ENCODE measurements around the gene PCNX3.
"Not testable (repeated sequence)": the region's sequence is repeated elsewhere in the genome, so short reads cannot be mapped to it uniquely, and the experiment has no call there.

Gene PCNX3

GRCh38 chr11:65629579-65629978 lies 14.0 kb downstream of the PCNX3 start:
- no peaks in the 10 kb centered on the region for H3K4me1 ChIP-seq (ENCODE audit: insufficient read depth, low read length)
- H3K9me3 ChIP-seq (ENCODE audit: control insufficient read depth, insufficient read depth, low read length), result no peaks in the 10 kb centered on the region
- H3K36me3 ChIP-seq (ENCODE audit: insufficient read depth, low read length), result peaks cover 23% of the 10 kb centered on the region
- no peak overlapping the region for H3K9ac ChIP-seq (ENCODE audit: low read depth, low read length)

GRCh38 chr11:65630215-65630614 lies 14.6 kb downstream of the PCNX3 start:
- Histone ChIP-seq H3K9me3 (ENCODE audit: control insufficient read depth, insufficient read depth, low read length) (no peaks in the 10 kb centered on the region), H3K9ac (ENCODE audit: low read depth, low read length) (no peak overlapping the region), H3K4me1 (ENCODE audit: insufficient read depth, low read length) (no peaks in the 10 kb centered on the region), H3K36me3 (ENCODE audit: insufficient read depth, low read length) (peaks cover 29% of the 10 kb centered on the region)

- Histone ChIP-seq H3K4me1 (ENCODE audit: insufficient read depth, low read length) (peaks cover 9% of the 10 kb centered on the region; the same call in 1 of the 2 replicates), H3K9me3 (ENCODE audit: control insufficient read depth, insufficient read depth, low read length) (no peaks in the 10 kb centered on the region), H3K9ac (ENCODE audit: low read depth, low read length) (no peak overlapping the region), H3K36me3 (ENCODE audit: insufficient read depth, low read length) (peaks cover 18% of the 10 kb centered on the region; the same call in 1 of the 2 replicates)
Measured at GRCh38 chr11:65633390-65634108, 18.0 kb downstream of the PCNX3 start.

- Histone ChIP-seq H3K4me1 (ENCODE audit: insufficient read depth, low read length) (peaks cover 12% of the 10 kb centered on the region), H3K9ac (ENCODE audit: low read depth, low read length) (no peak overlapping the region), H3K9me3 (ENCODE audit: control insufficient read depth, insufficient read depth, low read length) (no peaks in the 10 kb centered on the region), H3K36me3 (ENCODE audit: insufficient read depth, low read length) (peaks cover 18% of the 10 kb centered on the region; the same call in 1 of the 2 replicates)
Measured at GRCh38 chr11:65634109-65634436, 18.5 kb downstream of the PCNX3 start.

- peaks cover 15% of the 10 kb centered on the region; the same call in 1 of the 2 replicates for H3K36me3 ChIP-seq (ENCODE audit: insufficient read depth, low read length)
- H3K9me3 ChIP-seq (ENCODE audit: control insufficient read depth, insufficient read depth, low read length), result no peaks in the 10 kb centered on the region
- H3K4me1 ChIP-seq (ENCODE audit: insufficient read depth, low read length), result peaks cover 12% of the 10 kb centered on the region
- H3K9ac ChIP-seq (ENCODE audit: low read depth, low read length), result no peak overlapping the region
Measured at GRCh38 chr11:65634440-65634839, 18.9 kb downstream of the PCNX3 start.

GRCh38 chr11:65634905-65635731 lies 19.5 kb downstream of the PCNX3 start:
- Histone ChIP-seq H3K4me1 (ENCODE audit: insufficient read depth, low read length) (peaks cover 12% of the 10 kb centered on the region), H3K36me3 (ENCODE audit: insufficient read depth, low read length) (peaks cover 14% of the 10 kb centered on the region; the same call in 1 of the 2 replicates), H3K9ac (ENCODE audit: low read depth, low read length) (no peak overlapping the region), H3K9me3 (ENCODE audit: control insufficient read depth, insufficient read depth, low read length) (no peaks in the 10 kb centered on the region)

- Histone ChIP-seq H3K36me3 (ENCODE audit: insufficient read depth, low read length) (peaks cover 14% of the 10 kb centered on the region; the same call in 1 of the 2 replicates), H3K9ac (ENCODE audit: low read depth, low read length) (no peak overlapping the region), H3K9me3 (ENCODE audit: control insufficient read depth, insufficient read depth, low read length) (no peaks in the 10 kb centered on the region), H3K4me1 (ENCODE audit: insufficient read depth, low read length) (peaks cover 12% of the 10 kb centered on the region)
Measured at GRCh38 chr11:65636108-65637031, 20.8 kb downstream of the PCNX3 start.

GRCh38 chr11:65637032-65637557 lies 21.5 kb downstream of the PCNX3 start:
- Histone ChIP-seq H3K36me3 (ENCODE audit: insufficient read depth, low read length) (peaks cover 14% of the 10 kb centered on the region; the same call in 1 of the 2 replicates), H3K9ac (ENCODE audit: low read depth, low read length) (peak overlapping the region; percentile 84), H3K9me3 (ENCODE audit: control insufficient read depth, insufficient read depth, low read length) (no peaks in the 10 kb centered on the region), H3K4me1 (ENCODE audit: insufficient read depth, low read length) (peaks cover 12% of the 10 kb centered on the region)

GRCh38 chr11:65637794-65638419 lies 22.3 kb downstream of the PCNX3 start, which contains the start of gene SIPA1:
Gene SIPA1, plus strand, starts transcription at chr11:65638101. Its CDS starts 2,821 bp downstream, at chr11:65640922.
- Histone ChIP-seq H3K9me3 (ENCODE audit: control insufficient read depth, insufficient read depth, low read length) (no peaks in the 10 kb centered on the region), H3K4me1 (ENCODE audit: insufficient read depth, low read length) (peaks cover 16% of the 10 kb centered on the region), H3K36me3 (ENCODE audit: insufficient read depth, low read length) (peaks cover 14% of the 10 kb centered on the region; the same call in 1 of the 2 replicates), H3K9ac (ENCODE audit: low read depth, low read length) (peak within 1 kb of the TSS; percentile 84)

GRCh38 chr11:65639228-65639597 lies 23.6 kb downstream of the PCNX3 start:
- H3K9me3 ChIP-seq (ENCODE audit: control insufficient read depth, insufficient read depth, low read length); H3K36me3 ChIP-seq (ENCODE audit: insufficient read depth, low read length); H3K9ac ChIP-seq (ENCODE audit: low read depth, low read length): not testable (repeated sequence)
- peaks cover 26% of the 10 kb centered on the region for H3K4me1 ChIP-seq (ENCODE audit: insufficient read depth, low read length)

- Histone ChIP-seq H3K9me3 (ENCODE audit: control insufficient read depth, insufficient read depth, low read length) (no peaks in the 10 kb centered on the region), H3K36me3 (ENCODE audit: insufficient read depth, low read length) (peaks cover 6% of the 10 kb centered on the region; the same call in 1 of the 2 replicates), H3K4me1 (ENCODE audit: insufficient read depth, low read length) (peaks cover 26% of the 10 kb centered on the region), H3K9ac (ENCODE audit: low read depth, low read length) (no peak overlapping the region)
Measured at GRCh38 chr11:65639623-65640482, 24.3 kb downstream of the PCNX3 start.

- H3K4me1 ChIP-seq (ENCODE audit: insufficient read depth, low read length), result peaks cover 26% of the 10 kb centered on the region
- no peaks in the 10 kb centered on the region for H3K9me3 ChIP-seq (ENCODE audit: control insufficient read depth, insufficient read depth, low read length)
- H3K9ac ChIP-seq (ENCODE audit: low read depth, low read length), result no peak overlapping the region
- H3K36me3 ChIP-seq (ENCODE audit: insufficient read depth, low read length), result peaks cover 3% of the 10 kb centered on the region; the same call in 1 of the 2 replicates
Measured at GRCh38 chr11:65640483-65641296, 25.1 kb downstream of the PCNX3 start.
